Smooth muscle cell (in vitro differentiated cells): ENCODE measurements around the gene GGCT. TPM values are rescaled to one million over a fixed set of nuclear protein-coding genes. Genes with fewer than 3 reads are reported as not detected.

ENCODE experiments used
- DNase-seq: peaks from one replicate; lab custom pipeline; 2025; ENCODE audit not compliant: unreplicated experiment; lab: John Stamatoyannopoulos, UW
- H2AFZ ChIP-seq: fragments of 200-600 bp; sonication (generic); 2 replicates; pipeline ENCODE4 v1.6.0; 2016; ENCODE audit warnings: antibody characterized with exemption, low read depth, mild to moderate bottlenecking
- H3F3A ChIP-seq: fragments of 200-600 bp; sonication (generic); 2 replicates; pipeline ENCODE4 v1.6.0; 2017; ENCODE audit warnings: antibody characterized with exemption, low read depth
- H3K27ac ChIP-seq: fragments of 200-600 bp; sonication (generic); 2 replicates; pipeline ENCODE4 v1.5.1; 2016; ENCODE audit warnings: low read depth, mild to moderate bottlenecking
- H3K27me3 ChIP-seq: fragments of 200-600 bp; sonication (generic); 2 replicates; pipeline ENCODE4 v1.6.1; 2016; ENCODE audit warnings: low read depth, mild to moderate bottlenecking
- H3K36me3 ChIP-seq: fragments of 200-600 bp; sonication (generic); 2 replicates; pipeline ENCODE4 v1.5.1; 2016; ENCODE audit warnings: low read depth
- H3K4me1 ChIP-seq: fragments of 200-600 bp; sonication (generic); 2 replicates; pipeline ENCODE4 v1.5.1; 2016; ENCODE audit warnings: low read depth
- H3K4me2 ChIP-seq: fragments of 200-600 bp; sonication (generic); 2 replicates; pipeline ENCODE4 v1.6.0; 2016; ENCODE audit warnings: mild to moderate bottlenecking
- H3K4me3 ChIP-seq: fragments of 200-600 bp; sonication (generic); 2 replicates; pipeline ENCODE4 v1.5.1; 2016; ENCODE audit warnings: mild to moderate bottlenecking
- H3K79me2 ChIP-seq: fragments of 200-600 bp; sonication (generic); 2 replicates; pipeline ENCODE4 v1.6.0; 2016; ENCODE audit warnings: low read depth, mild to moderate bottlenecking
- H3K9ac ChIP-seq: fragments of 200-600 bp; sonication (generic); 2 replicates; pipeline ENCODE4 v1.6.0; 2016; ENCODE audit warnings: low read depth
- H3K9me3 ChIP-seq: fragments of 200-600 bp; sonication (generic); replicated peaks from 2 replicates; pipeline ENCODE4 v1.5.1; 2016; ENCODE audit warnings: low read depth
- H4K20me1 ChIP-seq: fragments of 200-600 bp; sonication (generic); 2 replicates; pipeline ENCODE4 v1.6.0; 2016; ENCODE audit warnings: low read depth
- CTCF ChIP-seq: fragments of 200-600 bp; sonication (generic); IDR thresholded peaks from 2 replicates; pipeline ENCODE4 v1.5.1; 2017; ENCODE audit warnings: borderline replicate concordance, mild to moderate bottlenecking, antibody characterized with exemption; ENCODE audit not compliant: insufficient read depth, poor library complexity, severe bottlenecking
- WGBS: methylation state at CpG from one replicate; pipeline ENCODE4 v1.1.7; 2016; ENCODE audit warnings: low lambda C conversion rate; 5-methylcytosine and 5-hydroxymethylcytosine counted together
- polyA plus RNA-seq: library from polyadenylated mRNA; unstranded; fragments of >200 nt; fragmentation: Nextera tagmentation; extraction: Ambion mirVana; gene quantifications from 2 replicates; pipeline ENCODE4 v1.2.1, GENCODE V29; 2016
- total RNA-seq: library from RNA; depleted of rRNA; stranded (reverse); fragments of >200 nt; gene quantifications from 2 replicates; pipeline ENCODE4 v1.2.3, GENCODE V29; 2014

GGCT gene
- total and polyA plus RNA-seq, 2 experiments from 2014 or later, result 36.9 to 53.1 TPM

DNA sequence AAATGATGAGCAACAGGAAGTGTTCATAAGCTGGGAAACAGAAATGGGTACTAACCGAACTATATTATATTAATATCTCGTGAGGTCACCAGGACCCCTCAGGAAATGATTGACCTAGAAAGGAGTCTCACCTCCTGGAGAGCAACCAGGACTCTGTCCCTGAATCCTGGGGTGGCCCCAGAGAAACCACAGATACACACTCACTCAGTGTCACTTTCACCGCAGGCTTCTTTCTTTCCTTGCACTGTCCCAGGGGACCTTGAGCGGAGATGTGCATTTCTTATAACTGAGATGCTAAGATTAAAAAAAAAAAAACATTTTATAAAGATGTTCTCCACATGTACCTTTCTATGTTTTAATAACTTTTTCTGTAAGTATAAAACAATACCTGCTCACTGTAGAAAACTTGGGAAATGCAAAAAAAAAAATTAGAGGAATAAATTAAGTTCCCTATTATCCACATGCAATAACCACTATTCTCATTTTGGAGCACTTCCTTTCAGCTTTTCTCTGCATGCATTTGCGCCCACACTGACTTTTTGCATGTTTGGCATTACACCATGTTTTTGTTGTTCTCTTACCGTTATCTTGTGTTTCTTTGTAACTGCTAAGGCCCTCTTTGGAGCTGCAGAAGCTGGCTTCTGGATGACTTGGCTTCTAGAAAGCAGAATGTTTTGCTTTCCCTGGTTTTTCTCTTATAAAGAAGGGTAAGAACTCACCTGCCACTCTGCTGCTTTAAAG, 41.1 kb downstream of the GGCT start:
- 90% methylated on average over 6 of the region's 6 CpGs for WGBS
- Histone ChIP-seq H3K79me2 (peaks cover 31% of the 10 kb centered on the region), H3K9me3 (no peaks in the 10 kb centered on the region), H3K4me1 (peaks cover 12% of the 10 kb centered on the region), H2AFZ (no peak overlapping the region), H4K20me1 (no peaks in the 10 kb centered on the region), H3K27me3 (no peaks in the 10 kb centered on the region), H3K9ac (no peak overlapping the region), H3K36me3 (no peaks in the 10 kb centered on the region), H3K4me2 (no peak overlapping the region), H3K4me3 (no peak overlapping the region), H3F3A (peaks cover 34% of the 10 kb centered on the region), H3K27ac (peak overlapping the region; percentile 9)
- DNase-seq, result no peak
- no peak for TF ChIP-seq CTCF

- Histone ChIP-seq H3K9ac (no peak overlapping the region), H3K4me2 (no peak overlapping the region), H2AFZ (no peak overlapping the region), H3K4me1 (peaks cover 9% of the 10 kb centered on the region), H3K27me3 (no peaks in the 10 kb centered on the region), H3K79me2 (peaks cover 18% of the 10 kb centered on the region), H3K9me3 (no peaks in the 10 kb centered on the region), H3K4me3 (no peak overlapping the region), H3K27ac (no peak overlapping the region), H3F3A (peaks cover 35% of the 10 kb centered on the region), H4K20me1 (no peaks in the 10 kb centered on the region), H3K36me3 (no peaks in the 10 kb centered on the region)
- TF ChIP-seq CTCF, result no peak
- 88% methylated on average over 1 of the region's 1 CpG for WGBS
- DNase-seq, result no peak
Observed at GRCh38 chr7:30462179-30462578, 42.5 kb downstream of the GGCT start.

DNA sequence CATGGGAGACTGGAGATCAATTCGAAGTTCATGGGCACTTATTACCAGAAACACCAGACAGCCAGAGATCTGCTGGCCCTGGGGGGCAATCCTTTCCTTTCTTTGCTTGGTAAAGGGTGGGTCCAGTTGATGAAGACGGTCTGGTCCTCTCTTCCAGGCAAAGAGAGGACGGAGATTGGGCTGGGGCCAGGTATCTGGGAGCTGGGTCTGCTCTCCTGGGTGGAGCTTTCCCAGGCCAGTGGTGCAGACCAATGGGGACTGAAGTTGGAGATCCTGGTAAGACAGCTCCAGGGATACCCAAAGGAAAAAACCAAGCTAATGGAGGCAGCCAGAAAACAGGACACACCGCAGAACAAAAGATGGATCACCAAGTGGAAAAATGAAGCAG, 44.4 kb downstream of the GGCT start:
- no peaks in the 10 kb centered on the region for H3K9me3 ChIP-seq
- no peaks in the 10 kb centered on the region for H3K27me3 ChIP-seq
- no peaks in the 10 kb centered on the region for H4K20me1 ChIP-seq
- H3F3A ChIP-seq, result peaks cover 22% of the 10 kb centered on the region
- peaks cover 12% of the 10 kb centered on the region for H3K79me2 ChIP-seq
- H3K4me1 ChIP-seq, result peaks cover 9% of the 10 kb centered on the region
- DNase-seq, result no peak
- peak overlapping the region; percentile 8 for H3K9ac ChIP-seq
- H3K4me2 ChIP-seq, result peak overlapping the region; percentile 79
- TF ChIP-seq CTCF, result no peak
- peak overlapping the region; percentile 64 for H3K27ac ChIP-seq
- no peaks in the 10 kb centered on the region for H3K36me3 ChIP-seq
- WGBS, result 86% methylated on average over 4 of the region's 4 CpGs
- H2AFZ ChIP-seq, result peak overlapping the region; percentile 17
- peak overlapping the region; percentile 16 for H3K4me3 ChIP-seq
